GM12878 (cell line): ENCODE results near the gene MESD. TPM values are rescaled to one million over a fixed set of nuclear protein-coding genes. Genes with fewer than 3 reads are reported as not detected.

Source experiments
- ATAC-seq: fragments of 200-7000 bp; cut with Tn5 transposase; 3 replicates; pipeline ENCODE4 v1.9.1; 2020; ENCODE audit warnings: mild to moderate bottlenecking, moderate library complexity
- BruUV-seq: library from RNA; stranded (reverse); fragments of 400-500 nt; replicated peaks from 2 replicates; lab custom pipeline; 2021; lab: Mats Ljungman, UMichigan
- CTCF ChIA-PET: fragments of 300-600 bp; sonication (Branson Sonifier 250); formaldehyde crosslinking; extraction: SDS; loops from one replicate; lab custom pipeline; 2021; ENCODE audit warnings: inconsistent platforms; lab: Yijun Ruan, JAX
- POLR2A ChIA-PET: fragments of 350-600 bp; formaldehyde crosslinking; extraction: SDS; loops from one replicate; lab custom pipeline; 2021; ENCODE audit warnings: inconsistent platforms; lab: Charles Lee
- RAD21 ChIA-PET: fragments of 300-600 bp; sonication (Branson Sonifier 250); formaldehyde crosslinking; loops from one replicate; lab custom pipeline; 2023; ENCODE audit warnings: antibody characterized with exemption; ENCODE audit not compliant: unreplicated experiment; lab: Charles Lee
- SMC1A ChIA-PET: fragments of 300-600 bp; sonication (Branson Sonifier 250); formaldehyde crosslinking; loops from one replicate; lab custom pipeline; 2023; ENCODE audit not compliant: unreplicated experiment, uncharacterized antibody; lab: Charles Lee
- DNase-seq: peaks from one replicate; pipeline ENCODE4 v3.0.0-alpha.2; 2011; ENCODE audit warnings: low read depth, low spot score
- FAIRE-seq: peaks from 3 replicates; lab custom pipeline; 2011; peaks lifted over from hg19 to GRCh38; lab: Jason Lieb, UNC
- H2AFZ ChIP-seq: 2 replicates; pipeline ENCODE4 v1.6.0; 2011; ENCODE audit warnings: low read depth, low read length, control low read depth; ENCODE audit not compliant: control insufficient read depth
- H3K27ac ChIP-seq: 2 replicates; pipeline ENCODE4 v1.5.1; 2011; ENCODE audit warnings: control low read depth; ENCODE audit not compliant: control insufficient read depth, insufficient read depth
- H3K27me3 ChIP-seq, 2 experiments: replicated peaks in 1 of 2; 2 replicates each; pipeline versions ENCODE4 v1.6.0 to v1.6.1; 2011; ENCODE audit warnings: low read length in 1 of 2; ENCODE audit not compliant: control insufficient read depth in 2 of 2, insufficient read depth in 2 of 2
- H3K36me3 ChIP-seq, 2 experiments: 2 replicates each; pipeline ENCODE4 v1.5.1; 2011; ENCODE audit warnings: low read length in 1 of 2; ENCODE audit not compliant: control insufficient read depth in 2 of 2, insufficient read depth in 2 of 2
- H3K4me1 ChIP-seq: 2 replicates; pipeline ENCODE4 v1.6.1; 2011; ENCODE audit warnings: mild to moderate bottlenecking, low read length, moderate library complexity, mixed read lengths; ENCODE audit not compliant: control insufficient read depth, insufficient read depth
- H3K4me2 ChIP-seq: 2 replicates; pipeline ENCODE4 v1.6.0; 2011; ENCODE audit warnings: control low read depth; ENCODE audit not compliant: control insufficient read depth, insufficient read depth
- H3K4me3 ChIP-seq: fragments of 200-600 bp; sonication (generic); 2 replicates; pipeline ENCODE4 v1.5.1; 2016
- H3K79me2 ChIP-seq: 2 replicates; pipeline ENCODE4 v1.6.0; 2011; ENCODE audit warnings: low read length; ENCODE audit not compliant: control insufficient read depth, insufficient read depth
- H3K9ac ChIP-seq: 2 replicates; pipeline ENCODE4 v1.8.0; 2011; ENCODE audit warnings: low read length, control low read depth, mixed read lengths; ENCODE audit not compliant: control insufficient read depth, insufficient read depth
- H3K9me3 ChIP-seq: replicated peaks from 3 replicates; pipeline ENCODE4 v1.5.1; 2011; ENCODE audit warnings: mild to moderate bottlenecking, low read length; ENCODE audit not compliant: control insufficient read depth, insufficient read depth
- H4K20me1 ChIP-seq: 2 replicates; pipeline ENCODE4 v1.6.0; 2011; ENCODE audit not compliant: control insufficient read depth, insufficient read depth
- CHD1 ChIP-seq: IDR thresholded peaks from 2 replicates; pipeline ENCODE4 v1.6.1; 2012; ENCODE audit warnings: low read depth, low read length, improper control_type of control experiment
- CREM ChIP-seq: IDR thresholded peaks from 2 replicates; pipeline ENCODE4 v1.6.1; 2014; ENCODE audit warnings: antibody characterized with exemption, low read depth
- EP300 ChIP-seq, 2 experiments: fragments of 150-350 bp in 1 of 2; IDR thresholded peaks; 2 replicates each; pipeline ENCODE4 v1.6.1; 2011 to 2012; ENCODE audit warnings: low read depth in 2 of 2, low read length in 2 of 2, borderline replicate concordance in 1 of 2, improper control_type of control experiment in 1 of 2, inconsistent platforms in 1 of 2; ENCODE audit not compliant: control insufficient read depth in 1 of 2
- IRF4 ChIP-seq: IDR thresholded peaks from 2 replicates; pipeline ENCODE4 v1.6.1; 2011; ENCODE audit warnings: low read depth, low read length
- NFYA ChIP-seq: IDR thresholded peaks from 2 replicates; pipeline ENCODE4 v1.6.1; 2011; ENCODE audit warnings: low read depth, mild to moderate bottlenecking, low read length, improper control_type of control experiment, borderline replicate concordance
- PAX5 ChIP-seq: IDR thresholded peaks from 2 replicates; pipeline ENCODE4 v1.6.1; 2011; ENCODE audit warnings: low read depth, low read length, borderline replicate concordance
- POLR2AphosphoS2 ChIP-seq: IDR thresholded peaks from 2 replicates; pipeline ENCODE4 v1.6.1; 2011; ENCODE audit warnings: low read depth, mild to moderate bottlenecking, low read length, improper control_type of control experiment, moderate library complexity
- WGBS: methylation state at CpG from one replicate; pipeline ENCODE4 v1.1.6; 2016; ENCODE audit warnings: low lambda C conversion rate; ENCODE audit not compliant: insufficient replicate concordance, insufficient coverage; ENCODE audit errors: missing lambda C conversion rate; 5-methylcytosine and 5-hydroxymethylcytosine counted together
- in situ Hi-C: fragments of 300-500 bp; cut with MboI; formaldehyde crosslinking; loops from 9 replicates; pipeline ENCODE4 v1.14.3; 2018; ENCODE audit warnings: mixed read lengths
- intact Hi-C: fragments of 100-400 bp; cut with micrococcal nuclease; formaldehyde crosslinking; loops from one replicate; pipeline ENCODE4 v1.14.2; 2022; ENCODE audit not compliant: unreplicated experiment
- microRNA-seq: library from miRNA; unstranded; fragments of <30 nt; microRNA quantifications from one replicate; pipeline ENCODE4, GENCODE V29; 2018
- polyA plus RNA-seq, 11 experiments: library from polyadenylated mRNA; depleted of rRNA in 4 of 11; unstranded in 6 of 11; stranded (reverse) in 5 of 11; fragments of >200 nt; fragmentation: Nextera tagmentation in 4 of 11; fragmentation: Illumina TruSeq in 1 of 11; extraction: Ambion mirVana in 4 of 11; extraction: Trizol in 1 of 11; gene quantifications; 1 replicate in 1 of 11; 2 replicates in 10 of 11; pipeline versions ENCODE4 v1.2.1 to v1.2.3, GENCODE V29; 2011 to 2016; ENCODE audit warnings: inconsistent platforms in 2 of 11, missing spikeins in 2 of 11, low read depth in 1 of 11
- small RNA-seq: library from RNA; depleted of rRNA; stranded (forward); fragments of <200 nt; gene quantifications from one replicate; pipeline ENCODE3, GENCODE V24; 2014
- total RNA-seq, 4 experiments: library from RNA; depleted of rRNA in 3 of 4; stranded (reverse); fragments of >200 nt in 3 of 4; fragmentation: Illumina TruSeq in 1 of 4; extraction: Trizol in 1 of 4; gene quantifications; 2 replicates each; pipeline versions ENCODE4 v1.2.1 to v1.2.3, GENCODE V29; 2013 to 2021
- TF ChIP-seq, protein P1 (sequence below): IDR thresholded peaks from 2 replicates; pipeline ENCODE4 v1.6.1; 2012; ENCODE audit warnings: low read depth, low read length, improper control_type of control experiment
- TF ChIP-seq, protein P2 (sequence below): fragments of 450-650 bp; conservative IDR thresholded peaks from 2 replicates; pipeline ENCODE4 v1.6.1; 2017; ENCODE audit warnings: mild to moderate bottlenecking, moderate library complexity
- TF ChIP-seq, protein P3 (sequence below): IDR thresholded peaks from 2 replicates; pipeline ENCODE4 v1.6.1; 2011; ENCODE audit warnings: mild to moderate bottlenecking, low read depth, low read length, moderate library complexity; ENCODE audit not compliant: insufficient replicate concordance
- TF ChIP-seq, protein P4 (sequence below): IDR thresholded peaks from 2 replicates; pipeline ENCODE4 v1.6.1; 2012; ENCODE audit warnings: low read depth, low read length, improper control_type of control experiment

The MESD gene
- total and polyA plus RNA-seq, 10 of the 15 experiments (the other 5 are each of a cell fraction or from before 2014, with no cell fraction given), result 10.2 to 39.8 (median 20.9) TPM

DNA sequence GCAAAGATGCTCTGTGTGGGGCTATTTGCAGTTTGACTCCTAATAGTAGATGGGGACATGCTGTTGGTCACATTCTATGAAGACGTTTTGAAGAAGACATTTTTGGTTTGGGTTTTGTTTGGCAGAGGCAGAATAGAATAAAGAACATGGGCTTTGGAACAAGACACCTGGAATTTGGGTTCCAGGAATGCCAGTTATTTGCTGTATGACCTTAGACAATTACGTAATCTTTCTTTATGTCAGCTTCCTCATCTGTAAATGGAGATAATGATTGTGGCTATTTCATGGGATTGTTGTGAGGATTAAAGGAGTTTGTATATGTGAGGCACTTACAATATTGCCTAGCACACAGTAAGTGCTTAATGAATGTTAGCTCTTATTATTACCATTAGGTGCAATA is 91.6 kb downstream of the MESD start:
- intact Hi-C loops, result no loop called here
- Histone ChIP-seq H3K9ac (no peak overlapping the region), H3K27me3 (no peaks in the 10 kb centered on the region), H3K9me3 (no peaks in the 10 kb centered on the region; the same call in 2 of the 3 replicates), H3K27ac (no peak overlapping the region), H4K20me1 (no peaks in the 10 kb centered on the region), H3K4me3 (no peak overlapping the region), H3K4me1 (no peaks in the 10 kb centered on the region), H2AFZ (no peak overlapping the region), H3K79me2 (no peaks in the 10 kb centered on the region), H3K36me3 (no peaks in the 10 kb centered on the region), H3K4me2 (no peak overlapping the region)
- BruUV-seq, result no TSS peak
- FAIRE-seq (no peak), ATAC-seq (no peak), DNase-seq (no peak)
- CTCF ChIA-PET, result no interaction called here
- POLR2A ChIA-PET, result no interaction called here
- SMC1A ChIA-PET, result no interaction called here
- WGBS, result 44% methylated on average over 2 of the region's 2 CpGs
- in situ Hi-C loops, result no loop called here
- TF ChIP-seq NFYA, result no peak
- TF ChIP-seq, protein P1, sequence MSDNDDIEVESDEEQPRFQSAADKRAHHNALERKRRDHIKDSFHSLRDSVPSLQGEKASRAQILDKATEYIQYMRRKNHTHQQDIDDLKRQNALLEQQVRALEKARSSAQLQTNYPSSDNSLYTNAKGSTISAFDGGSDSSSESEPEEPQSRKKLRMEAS, result no peak
- no peak for TF ChIP-seq PAX5
- no peak for TF ChIP-seq IRF4
- TF ChIP-seq POLR2AphosphoS2, result no peak
- TF ChIP-seq EP300 (IDR thresholded peaks at IDR 0.05; ENCODE audit: borderline replicate concordance in 1 of 2, control insufficient read depth in 1 of 2, low read depth in 2 of 2, low read length in 2 of 2), result no peak
- TF ChIP-seq, protein P2, sequence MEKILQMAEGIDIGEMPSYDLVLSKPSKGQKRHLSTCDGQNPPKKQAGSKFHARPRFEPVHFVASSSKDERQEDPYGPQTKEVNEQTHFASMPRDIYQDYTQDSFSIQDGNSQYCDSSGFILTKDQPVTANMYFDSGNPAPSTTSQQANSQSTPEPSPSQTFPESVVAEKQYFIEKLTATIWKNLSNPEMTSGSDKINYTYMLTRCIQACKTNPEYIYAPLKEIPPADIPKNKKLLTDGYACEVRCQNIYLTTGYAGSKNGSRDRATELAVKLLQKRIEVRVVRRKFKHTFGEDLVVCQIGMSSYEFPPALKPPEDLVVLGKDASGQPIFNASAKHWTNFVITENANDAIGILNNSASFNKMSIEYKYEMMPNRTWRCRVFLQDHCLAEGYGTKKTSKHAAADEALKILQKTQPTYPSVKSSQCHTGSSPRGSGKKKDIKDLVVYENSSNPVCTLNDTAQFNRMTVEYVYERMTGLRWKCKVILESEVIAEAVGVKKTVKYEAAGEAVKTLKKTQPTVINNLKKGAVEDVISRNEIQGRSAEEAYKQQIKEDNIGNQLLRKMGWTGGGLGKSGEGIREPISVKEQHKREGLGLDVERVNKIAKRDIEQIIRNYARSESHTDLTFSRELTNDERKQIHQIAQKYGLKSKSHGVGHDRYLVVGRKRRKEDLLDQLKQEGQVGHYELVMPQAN, result no peak
- TF ChIP-seq, protein P3, sequence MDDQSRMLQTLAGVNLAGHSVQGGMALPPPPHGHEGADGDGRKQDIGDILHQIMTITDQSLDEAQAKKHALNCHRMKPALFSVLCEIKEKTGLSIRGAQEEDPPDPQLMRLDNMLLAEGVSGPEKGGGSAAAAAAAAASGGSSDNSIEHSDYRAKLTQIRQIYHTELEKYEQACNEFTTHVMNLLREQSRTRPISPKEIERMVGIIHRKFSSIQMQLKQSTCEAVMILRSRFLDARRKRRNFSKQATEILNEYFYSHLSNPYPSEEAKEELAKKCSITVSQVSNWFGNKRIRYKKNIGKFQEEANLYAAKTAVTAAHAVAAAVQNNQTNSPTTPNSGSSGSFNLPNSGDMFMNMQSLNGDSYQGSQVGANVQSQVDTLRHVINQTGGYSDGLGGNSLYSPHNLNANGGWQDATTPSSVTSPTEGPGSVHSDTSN, result no peak
- TF ChIP-seq, protein P4, sequence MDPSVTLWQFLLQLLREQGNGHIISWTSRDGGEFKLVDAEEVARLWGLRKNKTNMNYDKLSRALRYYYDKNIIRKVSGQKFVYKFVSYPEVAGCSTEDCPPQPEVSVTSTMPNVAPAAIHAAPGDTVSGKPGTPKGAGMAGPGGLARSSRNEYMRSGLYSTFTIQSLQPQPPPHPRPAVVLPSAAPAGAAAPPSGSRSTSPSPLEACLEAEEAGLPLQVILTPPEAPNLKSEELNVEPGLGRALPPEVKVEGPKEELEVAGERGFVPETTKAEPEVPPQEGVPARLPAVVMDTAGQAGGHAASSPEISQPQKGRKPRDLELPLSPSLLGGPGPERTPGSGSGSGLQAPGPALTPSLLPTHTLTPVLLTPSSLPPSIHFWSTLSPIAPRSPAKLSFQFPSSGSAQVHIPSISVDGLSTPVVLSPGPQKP, result no peak
- TF ChIP-seq CHD1, result no peak
- TF ChIP-seq CREM, result no peak
- RAD21 ChIA-PET, result no interaction called here

Small RNAs within 50 kb of the gene (microRNA-seq; reads per million reads assigned to microRNA genes)
- gene MIR4514, result not detected

Small RNAs within 50 kb of the gene (small RNA-seq; reads per million reads assigned to genes)
- gene MIR4514, result not detected

Other genes starting within 250 kb of the MESD start
- 0.05 TPM in 1 of 2 replicates, not detected in the other for gene CEMIP, start 210.4 kb downstream of the MESD start, total RNA-seq (2014; rRNA removed)
- gene CEMIP, start 210.4 kb downstream of the MESD start, total RNA-seq (2014; rRNA removed; fragmentation: Illumina TruSeq; extraction: Trizol), result not detected in 2 replicates
- 0.43 and 0.44 TPM in 2 replicates for gene CEMIP, start 210.4 kb downstream of the MESD start, total RNA-seq (2021)
- not detected in 2 replicates for gene CEMIP, start 210.4 kb downstream of the MESD start, polyA plus RNA-seq (2011; rRNA removed)
- gene CEMIP, start 210.4 kb downstream of the MESD start, polyA plus RNA-seq (2014; fragmentation: Illumina TruSeq; extraction: Trizol), result 0.01 TPM in 1 of 2 replicates, not detected in the other
- gene CEMIP, start 210.4 kb downstream of the MESD start, polyA plus RNA-seq (2014; fragmentation: Nextera tagmentation; extraction: Ambion mirVana), result under 1 TPM in 1 of 2 experiments, not detected in 1; 0.04 TPM
- not detected in 2 replicates for gene CEMIP, start 210.4 kb downstream of the MESD start, polyA plus RNA-seq (2014; rRNA removed)
- gene CEMIP, start 210.4 kb downstream of the MESD start, polyA plus RNA-seq (2016; fragmentation: Nextera tagmentation; extraction: Ambion mirVana), result under 1 TPM in 1 of 2 experiments, not detected in 1; 0.28 TPM
- 19.9 and 25.5 TPM in 2 replicates for gene TLNRD1, start 11.1 kb upstream of the MESD start, total RNA-seq (2014; rRNA removed)
- 6.0 and 6.5 TPM in 2 replicates for gene TLNRD1, start 11.1 kb upstream of the MESD start, total RNA-seq (2014; rRNA removed; fragmentation: Illumina TruSeq; extraction: Trizol)
- gene TLNRD1, start 11.1 kb upstream of the MESD start, total RNA-seq (2021), result 40.5 and 44.8 TPM in 2 replicates
- 8.4 and 11.6 TPM in 2 replicates for gene TLNRD1, start 11.1 kb upstream of the MESD start, polyA plus RNA-seq (2011; rRNA removed)
- 4.8 and 6.6 TPM in 2 replicates for gene TLNRD1, start 11.1 kb upstream of the MESD start, polyA plus RNA-seq (2014; fragmentation: Illumina TruSeq; extraction: Trizol)
- 1 to 10 TPM; 2.5 to 5.7 TPM for gene TLNRD1, start 11.1 kb upstream of the MESD start, polyA plus RNA-seq (2014; fragmentation: Nextera tagmentation; extraction: Ambion mirVana)
- gene TLNRD1, start 11.1 kb upstream of the MESD start, polyA plus RNA-seq (2014; rRNA removed), result 26.7 and 31.5 TPM in 2 replicates
- gene TLNRD1, start 11.1 kb upstream of the MESD start, polyA plus RNA-seq (2016; fragmentation: Nextera tagmentation; extraction: Ambion mirVana), result 10 to 100 TPM in 1 of 2 experiments, 1 to 10 TPM in 1; 5.4 to 12.5 TPM
- gene CFAP161, start 144.5 kb upstream of the MESD start, total RNA-seq (2014; rRNA removed), result not detected in 2 replicates
- gene CFAP161, start 144.5 kb upstream of the MESD start, total RNA-seq (2014; rRNA removed; fragmentation: Illumina TruSeq; extraction: Trizol), result 0.31 TPM in 1 of 2 replicates, not detected in the other
- gene CFAP161, start 144.5 kb upstream of the MESD start, total RNA-seq (2021), result not detected in 2 replicates
- not detected in 2 replicates for gene CFAP161, start 144.5 kb upstream of the MESD start, polyA plus RNA-seq (2011; rRNA removed)
- not detected in 2 replicates for gene CFAP161, start 144.5 kb upstream of the MESD start, polyA plus RNA-seq (2014; fragmentation: Illumina TruSeq; extraction: Trizol)
- not detected for gene CFAP161, start 144.5 kb upstream of the MESD start, polyA plus RNA-seq (2014; fragmentation: Nextera tagmentation; extraction: Ambion mirVana)
- not detected in 2 replicates for gene CFAP161, start 144.5 kb upstream of the MESD start, polyA plus RNA-seq (2014; rRNA removed)
- gene CFAP161, start 144.5 kb upstream of the MESD start, polyA plus RNA-seq (2016; fragmentation: Nextera tagmentation; extraction: Ambion mirVana), result not detected
- gene IL16, start 207.1 kb upstream of the MESD start, total RNA-seq (2014; rRNA removed), result 34.3 and 38.9 TPM in 2 replicates
- gene IL16, start 207.1 kb upstream of the MESD start, total RNA-seq (2014; rRNA removed; fragmentation: Illumina TruSeq; extraction: Trizol), result 51.5 and 54.8 TPM in 2 replicates
- gene IL16, start 207.1 kb upstream of the MESD start, total RNA-seq (2021), result 51.2 and 52.1 TPM in 2 replicates
- gene IL16, start 207.1 kb upstream of the MESD start, polyA plus RNA-seq (2011; rRNA removed), result 174 and 206 TPM in 2 replicates
- gene IL16, start 207.1 kb upstream of the MESD start, polyA plus RNA-seq (2014; fragmentation: Illumina TruSeq; extraction: Trizol), result 52.5 and 63.1 TPM in 2 replicates
- gene IL16, start 207.1 kb upstream of the MESD start, polyA plus RNA-seq (2014; fragmentation: Nextera tagmentation; extraction: Ambion mirVana), result 10 to 100 TPM; 21.7 to 23.9 TPM
- gene IL16, start 207.1 kb upstream of the MESD start, polyA plus RNA-seq (2014; rRNA removed), result 57.4 and 59.3 TPM in 2 replicates
- 10 to 100 TPM; 34.3 to 37.8 TPM for gene IL16, start 207.1 kb upstream of the MESD start, polyA plus RNA-seq (2016; fragmentation: Nextera tagmentation; extraction: Ambion mirVana)